ENCODE data around the gene CA11.

Gene CA11

DNA sequence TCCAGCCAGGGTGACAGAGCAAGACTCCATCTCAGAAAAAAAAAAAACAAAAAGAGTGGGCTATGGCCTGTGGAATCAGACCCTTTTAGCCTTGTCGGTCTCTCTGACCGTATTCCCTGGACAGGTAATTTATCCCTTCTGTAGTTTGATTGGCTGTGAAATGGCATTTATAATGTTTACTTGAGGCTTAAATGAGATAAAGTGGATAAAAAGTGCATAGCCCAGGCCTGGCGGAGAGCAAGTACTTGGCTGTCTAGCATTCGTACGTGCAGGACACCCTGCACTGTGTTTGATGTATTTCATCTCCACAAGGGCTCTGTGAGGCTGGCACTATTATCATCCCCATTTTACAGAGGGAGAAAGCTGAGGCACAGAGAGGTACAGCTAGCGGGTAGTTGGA, 19.8 kb upstream of the CA11 start:
- TF ChIP-seq, protein P1, sequence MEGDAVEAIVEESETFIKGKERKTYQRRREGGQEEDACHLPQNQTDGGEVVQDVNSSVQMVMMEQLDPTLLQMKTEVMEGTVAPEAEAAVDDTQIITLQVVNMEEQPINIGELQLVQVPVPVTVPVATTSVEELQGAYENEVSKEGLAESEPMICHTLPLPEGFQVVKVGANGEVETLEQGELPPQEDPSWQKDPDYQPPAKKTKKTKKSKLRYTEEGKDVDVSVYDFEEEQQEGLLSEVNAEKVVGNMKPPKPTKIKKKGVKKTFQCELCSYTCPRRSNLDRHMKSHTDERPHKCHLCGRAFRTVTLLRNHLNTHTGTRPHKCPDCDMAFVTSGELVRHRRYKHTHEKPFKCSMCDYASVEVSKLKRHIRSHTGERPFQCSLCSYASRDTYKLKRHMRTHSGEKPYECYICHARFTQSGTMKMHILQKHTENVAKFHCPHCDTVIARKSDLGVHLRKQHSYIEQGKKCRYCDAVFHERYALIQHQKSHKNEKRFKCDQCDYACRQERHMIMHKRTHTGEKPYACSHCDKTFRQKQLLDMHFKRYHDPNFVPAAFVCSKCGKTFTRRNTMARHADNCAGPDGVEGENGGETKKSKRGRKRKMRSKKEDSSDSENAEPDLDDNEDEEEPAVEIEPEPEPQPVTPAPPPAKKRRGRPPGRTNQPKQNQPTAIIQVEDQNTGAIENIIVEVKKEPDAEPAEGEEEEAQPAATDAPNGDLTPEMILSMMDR (IDR thresholded peaks at IDR 0.05; ENCODE audit: insufficient read depth, low read length, poor library complexity, severe bottlenecking) = no peak
- H3K27me3 ChIP-seq (replicated peaks; ENCODE audit: control insufficient read depth, insufficient read depth, low read length) = no peaks in the 10 kb centered on the region
- no peak for DNase-seq (ENCODE audit: extremely low read depth, insufficient read length)
- no peaks in the 10 kb centered on the region for H3K36me3 ChIP-seq (ENCODE audit: control insufficient read depth, insufficient read depth, low read length)
- H3K4me3 ChIP-seq (replicated peaks; ENCODE audit: low read depth, low read length) = no peak overlapping the region

DNA sequence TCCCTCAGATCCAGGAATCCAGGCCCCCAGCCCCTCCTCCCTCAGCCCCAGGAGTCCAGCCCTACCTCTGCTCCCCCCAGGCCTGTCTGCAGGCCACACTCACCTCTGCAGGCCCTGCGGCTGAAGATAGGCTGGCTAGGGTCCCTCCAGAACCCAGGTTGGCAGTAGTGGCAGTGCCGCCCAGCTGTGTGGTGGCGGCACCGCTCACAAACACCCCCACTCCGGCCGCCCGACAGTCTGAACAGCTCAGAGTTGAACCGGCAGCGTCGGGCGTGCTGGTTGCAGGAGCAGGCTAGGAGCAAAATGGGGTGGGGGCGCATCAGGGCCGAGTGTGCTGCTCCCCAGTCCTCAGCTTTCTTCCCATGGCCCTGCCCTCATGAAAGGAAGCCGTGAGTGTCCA, 18.5 kb upstream of the CA11 start:
- TF ChIP-seq, protein P1 (IDR thresholded peaks at IDR 0.05; ENCODE audit: insufficient read depth, low read length, poor library complexity, severe bottlenecking) = no peak
- no peak for DNase-seq (ENCODE audit: extremely low read depth, insufficient read length)
- no peak overlapping the region for H3K4me3 ChIP-seq (replicated peaks; ENCODE audit: low read depth, low read length)

DNA sequence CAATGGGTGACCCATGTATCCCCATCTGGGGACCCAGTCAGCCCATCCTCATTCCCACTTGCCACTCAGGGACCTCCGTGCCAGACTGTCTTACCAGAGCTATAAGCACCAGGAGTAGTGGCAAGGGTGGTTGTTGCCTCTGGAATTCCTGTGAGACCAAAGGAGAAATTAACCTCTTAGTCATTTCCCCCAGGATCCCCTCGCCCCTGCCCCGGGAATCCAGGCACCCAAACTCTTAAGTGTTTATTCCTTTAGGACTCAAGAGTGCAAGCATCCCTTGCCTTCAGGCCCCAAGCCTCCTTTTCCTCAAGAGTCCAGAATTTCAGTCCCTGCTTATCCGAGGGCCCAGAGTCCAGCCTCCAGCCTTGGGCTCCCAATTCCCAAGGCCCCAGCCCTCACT, 17.7 kb upstream of the CA11 start:
- TF ChIP-seq, protein P1 (IDR thresholded peaks at IDR 0.05; ENCODE audit: insufficient read depth, low read length, poor library complexity, severe bottlenecking) = no peak
- Histone ChIP-seq H3K36me3 (ENCODE audit: control insufficient read depth, insufficient read depth, low read length) (no peaks in the 10 kb centered on the region), H3K27me3 (replicated peaks; ENCODE audit: control insufficient read depth, insufficient read depth, low read length) (no peaks in the 10 kb centered on the region), H3K4me3 (replicated peaks; ENCODE audit: low read depth, low read length) (no peak overlapping the region)
- no peak for DNase-seq (ENCODE audit: extremely low read depth, insufficient read length)

More for the DNA sequence above, 18.5 kb upstream of the CA11 start:
- Histone ChIP-seq H3K27me3 (replicated peaks; ENCODE audit: control insufficient read depth, insufficient read depth, low read length) (no peaks in the 10 kb centered on the region), H3K36me3 (ENCODE audit: control insufficient read depth, insufficient read depth, low read length) (no peaks in the 10 kb centered on the region)

DNA sequence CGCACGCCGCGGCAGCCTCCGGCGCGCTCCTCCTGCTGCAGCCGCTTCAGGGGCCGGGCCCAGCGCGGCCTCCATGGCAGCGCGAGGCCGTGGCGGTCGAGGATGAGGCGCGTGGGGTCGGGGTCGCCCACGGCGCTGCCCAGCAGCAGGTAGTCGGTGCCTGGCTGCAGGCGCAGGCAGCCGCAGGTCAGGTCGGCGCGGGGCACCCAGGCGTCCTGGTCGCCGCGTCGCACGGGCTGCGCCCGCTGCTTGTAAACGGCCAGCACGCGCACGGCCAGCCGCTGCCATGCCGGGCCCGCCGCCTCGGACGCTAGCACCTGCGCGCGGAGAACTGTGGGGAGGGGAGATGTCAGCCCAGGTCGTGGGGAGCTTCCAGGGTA, 15.7 kb upstream of the CA11 start:
- H3K27me3 ChIP-seq (replicated peaks; ENCODE audit: control insufficient read depth, insufficient read depth, low read length) = no peaks in the 10 kb centered on the region
- no peaks in the 10 kb centered on the region for H3K36me3 ChIP-seq (ENCODE audit: control insufficient read depth, insufficient read depth, low read length)
- H3K4me3 ChIP-seq (replicated peaks; ENCODE audit: low read depth, low read length) = no peak overlapping the region
- no peak for DNase-seq (ENCODE audit: extremely low read depth, insufficient read length)
- TF ChIP-seq, protein P1 (IDR thresholded peaks at IDR 0.05; ENCODE audit: insufficient read depth, low read length, poor library complexity, severe bottlenecking) = no peak

DNA sequence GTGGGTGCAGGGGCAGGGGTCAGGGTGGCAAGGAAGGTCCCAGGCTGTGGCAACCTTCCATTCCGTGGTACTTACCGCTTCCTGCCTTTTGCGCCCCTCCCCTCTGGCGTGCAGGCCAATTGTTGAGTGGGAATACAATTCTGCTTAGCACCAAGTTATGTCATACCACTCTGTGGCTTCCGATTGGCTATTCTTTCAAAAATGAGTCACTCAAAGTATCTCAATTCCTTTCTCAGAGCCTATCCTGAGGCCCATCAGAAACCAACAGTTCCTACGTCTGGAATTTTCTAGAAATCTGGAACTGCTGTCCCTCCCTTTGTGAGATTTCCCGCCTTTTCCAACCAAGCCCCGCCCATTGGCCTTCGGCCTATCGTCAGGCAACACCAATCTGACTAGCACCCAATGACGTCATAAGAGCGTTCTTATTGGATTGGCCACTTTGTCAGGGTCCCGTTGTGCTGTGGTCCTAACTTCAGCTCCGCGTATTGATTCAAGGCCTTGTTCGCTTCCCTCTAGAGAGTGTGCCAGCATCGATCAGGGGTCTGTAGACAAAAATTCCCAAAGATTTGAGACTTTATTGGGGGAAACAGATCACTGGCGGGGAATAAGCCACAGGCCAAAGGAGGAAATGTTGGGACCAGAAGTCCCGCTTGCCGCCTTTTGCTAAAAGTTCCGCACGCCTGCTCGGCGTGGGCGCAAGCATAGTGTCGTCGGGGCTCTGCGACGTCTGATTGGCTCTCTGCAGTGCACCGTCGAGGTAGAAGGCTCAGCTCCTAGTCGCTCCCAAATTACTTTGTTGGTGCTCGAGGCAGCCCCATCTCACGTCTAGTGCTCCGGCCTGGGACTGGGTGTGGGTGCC, 15.1 kb upstream of the CA11 start:
- H3K4me3 ChIP-seq (replicated peaks; ENCODE audit: low read depth, low read length) = no peak overlapping the region
- H3K27me3 ChIP-seq (replicated peaks; ENCODE audit: control insufficient read depth, insufficient read depth, low read length) = no peaks in the 10 kb centered on the region
- peak; percentile 83 for DNase-seq (ENCODE audit: extremely low read depth, insufficient read length)
- TF ChIP-seq, protein P1 (IDR thresholded peaks at IDR 0.05; ENCODE audit: insufficient read depth, low read length, poor library complexity, severe bottlenecking) = no peak
- H3K36me3 ChIP-seq (ENCODE audit: control insufficient read depth, insufficient read depth, low read length) = no peaks in the 10 kb centered on the region
